H1 (cell line): ENCODE results near the gene ARL6IP5. TPM values are rescaled to one million over a fixed set of nuclear protein-coding genes. Genes with fewer than 3 reads are reported as not detected.

Experiments
- CTCF ChIA-PET: fragments of 300-600 bp; sonication (Branson Sonifier 250); formaldehyde crosslinking; loops from one replicate; lab custom pipeline; 2021; ENCODE audit not compliant: partially characterized antibody; lab: Charles Lee
- POLR2A ChIA-PET: fragments of 300-600 bp; sonication (Branson Sonifier 250); formaldehyde crosslinking; loops from one replicate; lab custom pipeline; 2021; ENCODE audit warnings: inconsistent platforms; ENCODE audit not compliant: partially characterized antibody; lab: Charles Lee
- DNase-seq, 2 experiments: peaks; one replicate each; pipeline versions ENCODE4 v3.0.0 to v3.0.0-alpha.2; 2010 to 2022; ENCODE audit warnings: low spot score in 2 of 2, low read depth in 1 of 2, mixed read lengths in 1 of 2
- FAIRE-seq: peaks from 2 replicates; lab custom pipeline; 2011; peaks lifted over from hg19 to GRCh38; lab: Jason Lieb, UNC
- H2AFZ ChIP-seq: 2 replicates; pipeline ENCODE4 v1.8.1; 2012; ENCODE audit warnings: low read length, inconsistent platforms
- H2AK5ac ChIP-seq: 2 replicates; pipeline ENCODE4 v1.6.1; 2013; ENCODE audit warnings: low read depth, low read length
- H2BK120ac ChIP-seq: replicated peaks from 2 replicates; pipeline ENCODE3; 2013; ENCODE audit warnings: low read depth, low read length, inconsistent platforms
- H2BK12ac ChIP-seq: 2 replicates; pipeline ENCODE4 v1.6.1; 2013; ENCODE audit warnings: low read depth, low read length
- H2BK15ac ChIP-seq: 2 replicates; pipeline ENCODE4 v1.6.1; 2013; ENCODE audit warnings: low read length
- H2BK20ac ChIP-seq: 2 replicates; pipeline ENCODE4 v1.6.1; 2013; ENCODE audit warnings: low read length
- H2BK5ac ChIP-seq: 2 replicates; pipeline ENCODE4 v1.6.1; 2013; ENCODE audit warnings: low read depth, low read length
- H3K14ac ChIP-seq: 2 replicates; pipeline ENCODE4 v1.6.1; 2013; ENCODE audit warnings: inconsistent platforms; ENCODE audit not compliant: insufficient read length
- H3K18ac ChIP-seq: 2 replicates; pipeline ENCODE4 v1.6.1; 2013; ENCODE audit warnings: low read length; ENCODE audit errors: extremely low read depth
- H3K23ac ChIP-seq: 2 replicates; pipeline ENCODE4 v1.6.1; 2013; ENCODE audit warnings: inconsistent platforms; ENCODE audit not compliant: insufficient read length
- H3K23me2 ChIP-seq: 2 replicates; pipeline ENCODE4 v1.6.1; 2013; ENCODE audit warnings: low read depth, low read length
- H3K27ac ChIP-seq: 2 replicates; pipeline ENCODE4 v1.6.1; 2011; ENCODE audit warnings: low read depth, low read length, inconsistent platforms
- H3K27me3 ChIP-seq, 4 experiments: replicated peaks in 1 of 4; 1 replicate in 1 of 4; 2 replicates in 3 of 4; pipeline versions ENCODE4 v1.6.1 to v1.8.1; 2011 to 2013; ENCODE audit warnings: low read length in 3 of 4, mild to moderate bottlenecking in 3 of 4, inconsistent platforms in 2 of 4, mixed read lengths in 2 of 4, moderate library complexity in 1 of 4; ENCODE audit not compliant: control insufficient read depth in 3 of 4, insufficient read depth in 3 of 4; ENCODE audit errors: extremely low read depth in 1 of 4
- H3K36me3 ChIP-seq, 4 experiments: 2 replicates each; pipeline versions ENCODE4 v1.6.1 to v1.8.1; 2011 to 2013; ENCODE audit warnings: mild to moderate bottlenecking in 4 of 4, low read length in 3 of 4, moderate library complexity in 2 of 4, control low read depth in 1 of 4, inconsistent platforms in 1 of 4; ENCODE audit not compliant: insufficient read depth in 4 of 4, control insufficient read depth in 2 of 4
- H3K4ac ChIP-seq: replicated peaks from 2 replicates; pipeline ENCODE3; 2013; ENCODE audit warnings: low read length, low read depth, mixed read lengths, inconsistent platforms; ENCODE audit not compliant: insufficient read length
- H3K4me1 ChIP-seq, 4 experiments: replicated peaks in 1 of 4; 1 replicate in 1 of 4; 2 replicates in 3 of 4; pipeline versions ENCODE4 v1.6.1 to v1.8.1; 2011 to 2013; ENCODE audit warnings: low read length in 3 of 4, inconsistent platforms in 2 of 4, mixed read lengths in 1 of 4; ENCODE audit not compliant: insufficient read depth in 4 of 4, control insufficient read depth in 3 of 4
- H3K4me2 ChIP-seq, 2 experiments: 2 replicates each; pipeline versions ENCODE4 v1.6.1 to v1.8.1; 2011 to 2013; ENCODE audit warnings: low read depth in 2 of 2, low read length in 2 of 2, control low read depth in 1 of 2, inconsistent platforms in 1 of 2, mild to moderate bottlenecking in 1 of 2; ENCODE audit not compliant: insufficient read depth in 1 of 2
- H3K4me3 ChIP-seq, 4 experiments: fragments of 200-600, 300-600 bp in 1 of 4; sonication (generic), shearing (Covaris generic), sonication (Bioruptor Twin) in 1 of 4; 2 replicates each; pipeline versions ENCODE4 v1.5.1 to v1.8.1; 2011 to 2016; ENCODE audit warnings: low read length in 4 of 4, low read depth in 3 of 4, control low read depth in 2 of 4, inconsistent platforms in 2 of 4, mild to moderate bottlenecking in 2 of 4, mixed read lengths in 1 of 4, moderate library complexity in 1 of 4; ENCODE audit not compliant: insufficient read depth in 2 of 4; ENCODE audit errors: extremely low read depth in 1 of 4
- H3K56ac ChIP-seq: replicated peaks from 2 replicates; pipeline ENCODE3; 2013; ENCODE audit warnings: low read depth, mild to moderate bottlenecking, mixed read lengths, low read length, inconsistent platforms; ENCODE audit not compliant: insufficient read length
- H3K79me1 ChIP-seq: 2 replicates; pipeline ENCODE4 v1.6.1; 2013; ENCODE audit warnings: low read depth, low read length, control low read depth
- H3K79me2 ChIP-seq, 2 experiments: 2 replicates each; pipeline versions ENCODE4 v1.6.1 to v1.8.1; 2012 to 2013; ENCODE audit warnings: low read length in 2 of 2, mild to moderate bottlenecking in 2 of 2, inconsistent platforms in 1 of 2; ENCODE audit not compliant: insufficient read depth in 2 of 2, control insufficient read depth in 1 of 2
- H3K9ac ChIP-seq, 4 experiments: replicated peaks in 1 of 4; 1 replicate in 1 of 4; 2 replicates in 3 of 4; pipeline versions ENCODE4 v1.6.1 to v1.8.1; 2011 to 2013; ENCODE audit warnings: low read depth in 3 of 4, low read length in 3 of 4, control low read depth in 2 of 4, mild to moderate bottlenecking in 2 of 4, moderate library complexity in 2 of 4, inconsistent platforms in 1 of 4; ENCODE audit errors: extremely low read depth in 1 of 4
- H3K9me3 ChIP-seq, 2 experiments: 2 replicates each; pipeline versions ENCODE4 v1.6.1 to v1.8.1; 2012 to 2013; ENCODE audit warnings: mild to moderate bottlenecking in 2 of 2, moderate library complexity in 2 of 2, control low read depth in 1 of 2, inconsistent platforms in 1 of 2, low read depth in 1 of 2, low read length in 1 of 2, mixed read lengths in 1 of 2; ENCODE audit not compliant: insufficient read depth in 2 of 2
- H4K20me1 ChIP-seq, 2 experiments: replicated peaks in 1 of 2; 2 replicates each; pipeline versions ENCODE3 to v1.8.1; 2011 to 2013; ENCODE audit warnings: inconsistent platforms in 2 of 2, low read length in 2 of 2, mild to moderate bottlenecking in 1 of 2; ENCODE audit not compliant: insufficient read depth in 2 of 2, control insufficient read depth in 1 of 2
- H4K5ac ChIP-seq: 2 replicates; pipeline ENCODE4 v1.6.1; 2013; ENCODE audit warnings: low read length, low read depth, mixed read lengths, inconsistent platforms; ENCODE audit not compliant: insufficient read length
- H4K8ac ChIP-seq: 2 replicates; pipeline ENCODE4 v1.8.0; 2013; ENCODE audit warnings: mild to moderate bottlenecking, moderate library complexity, low read length, inconsistent platforms; ENCODE audit not compliant: insufficient read depth; ENCODE audit errors: extremely low read depth
- H4K91ac ChIP-seq: replicated peaks from 2 replicates; pipeline ENCODE3; 2013; ENCODE audit warnings: low read length, mixed read lengths, inconsistent platforms; ENCODE audit not compliant: insufficient read length
- CTCF ChIP-seq, 3 experiments: IDR thresholded peaks; 1 replicate in 2 of 3; 2 replicates in 1 of 3; pipeline versions ENCODE4 v1.5.1 to v1.6.1; 2011; ENCODE audit warnings: low read length in 3 of 3, mild to moderate bottlenecking in 3 of 3, inconsistent platforms in 2 of 3, low read depth in 1 of 3, moderate library complexity in 1 of 3; ENCODE audit not compliant: insufficient read depth in 1 of 3; ENCODE audit errors: control extremely low read depth in 1 of 3
- E2F6 ChIP-seq: IDR thresholded peaks from 2 replicates; pipeline ENCODE4 v1.6.1; 2012; ENCODE audit warnings: inconsistent platforms
- FOSL1 ChIP-seq: IDR thresholded peaks from 2 replicates; pipeline ENCODE4 v1.6.1; 2011; ENCODE audit warnings: mild to moderate bottlenecking, low read depth, low read length, moderate library complexity; ENCODE audit not compliant: insufficient read depth
- HDAC2 ChIP-seq, 2 experiments: fragments of 300-600 bp in 1 of 2; sonication (generic) in 1 of 2; IDR thresholded peaks; 2 replicates each; pipeline ENCODE4 v1.6.1; 2011 to 2012; ENCODE audit warnings: low read depth in 2 of 2, low read length in 2 of 2, mild to moderate bottlenecking in 2 of 2, moderate library complexity in 2 of 2, borderline replicate concordance in 1 of 2, inconsistent platforms in 1 of 2
- HDAC6 ChIP-seq: IDR thresholded peaks from one replicate; pipeline ENCODE4 v1.7.1; 2012; ENCODE audit warnings: low read depth, mild to moderate bottlenecking, inconsistent platforms, low read length, moderate library complexity
- JUN ChIP-seq: IDR thresholded peaks from 2 replicates; pipeline ENCODE4 v1.6.1; 2011; ENCODE audit warnings: low read depth, mild to moderate bottlenecking, improper control_type of control experiment, low read length
- KDM5A ChIP-seq: fragments of 200-600 bp; IDR thresholded peaks from 2 replicates; pipeline ENCODE4 v1.7.1; 2012; ENCODE audit warnings: mild to moderate bottlenecking, low read length, inconsistent platforms, mixed read lengths
- NRF1 ChIP-seq: IDR thresholded peaks from 2 replicates; pipeline ENCODE4 v1.6.1; 2011; ENCODE audit warnings: mild to moderate bottlenecking, low read depth, low read length, improper control_type of control experiment
- POLR2A ChIP-seq, 2 experiments: IDR thresholded peaks; 1 replicate in 1 of 2; 2 replicates in 1 of 2; pipeline ENCODE4 v1.6.1; 2011; ENCODE audit warnings: low read depth in 2 of 2, low read length in 2 of 2, mild to moderate bottlenecking in 2 of 2; ENCODE audit errors: control extremely low read depth in 1 of 2
- RBBP5 ChIP-seq: IDR thresholded peaks from 2 replicates; pipeline ENCODE4 v1.7.1; 2012; ENCODE audit warnings: low read depth, mild to moderate bottlenecking, inconsistent platforms, low read length, moderate library complexity, borderline replicate concordance
- TAF1 ChIP-seq: IDR thresholded peaks from 2 replicates; pipeline ENCODE4 v1.6.1; 2011; ENCODE audit warnings: mild to moderate bottlenecking, low read depth, low read length
- WGBS, 2 experiments: shearing (Covaris generic) in 1 of 2; methylation state at CpG; one replicate each; pipeline versions ENCODE4 v1.1.6 to v1.1.7; 2013 to 2015; ENCODE audit warnings: low lambda C conversion rate in 2 of 2, mixed read lengths in 2 of 2, inconsistent platforms in 1 of 2, low coverage in 1 of 2, missing lambda C conversion rate in 1 of 2; ENCODE audit not compliant: insufficient replicate concordance in 2 of 2, insufficient coverage in 1 of 2, insufficient read length in 1 of 2; ENCODE audit errors: extremely low coverage in 1 of 2, missing lambda C conversion rate in 1 of 2; 5-methylcytosine and 5-hydroxymethylcytosine counted together
- polyA plus RNA-seq, 7 experiments: library from polyadenylated mRNA; depleted of rRNA in 3 of 7; stranded (reverse) in 5 of 7; unstranded in 2 of 7; fragments of >200 nt in 5 of 7; fragments of 200-250 nt in 2 of 7; gene quantifications; 1 replicate in 5 of 7; 2 replicates in 1 of 7; 4 replicates in 1 of 7; pipeline versions ENCODE4 v1.2.1 to v1.2.3, GENCODE V29; 2011 to 2013; ENCODE audit warnings: missing spikeins in 2 of 7, mixed read lengths in 2 of 7
- total RNA-seq: library from RNA; stranded (reverse); fragmentation: NEBNext Ultra II Directional; extraction: Animal tissue kit (Norgen Biotek cat#: 25700); gene quantifications from 2 replicates; pipeline ENCODE4 v1.2.1, GENCODE V29; 2021

Gene ARL6IP5
- total and polyA plus RNA-seq, 2 of the 8 experiments (the other 6 are each of a cell fraction or from before 2014, with no cell fraction given), result 24.9 to 30.1 TPM

GRCh38 chr3:69108811-69109210, 24.1 kb downstream of the ARL6IP5 start:
- H3K27me3 ChIP-seq, result no peaks in the 10 kb centered on the region
- POLR2A ChIA-PET, result no interaction called here
- no peak overlapping the region for H3K4me3 ChIP-seq
- H2BK5ac ChIP-seq, result no peak overlapping the region
- no peak overlapping the region for H3K14ac ChIP-seq
- DNase-seq, result no peak
- no peak overlapping the region for H3K9ac ChIP-seq
- no peak overlapping the region for H4K5ac ChIP-seq
- H3K9me3 ChIP-seq, result no peaks in the 10 kb centered on the region
- no peak overlapping the region for H3K4ac ChIP-seq
- no peaks in the 10 kb centered on the region for H4K20me1 ChIP-seq
- H2AFZ ChIP-seq, result no peak overlapping the region
- H3K4me1 ChIP-seq, result peaks cover 0 to 4% (median 3%) of the 10 kb centered on the region in 4 experiments; a peak in 5 of 7 replicates
- FAIRE-seq, result no peak
- CTCF ChIA-PET, result interaction anchor here (1.5 to 1.7 kb wide), 2 partner anchors 8 to 13 kb away, joined by 5 to 6 read pairs; no protein-coding TSS in a partner anchor
- 88% methylated on average over 5 of the region's 5 CpGs; no CpG with 5 or more reads in 1 of the 2 experiments for WGBS, 2 experiments
- no peak overlapping the region for H4K8ac ChIP-seq
- H3K79me2 ChIP-seq, result no peaks in the 10 kb centered on the region
- no peak overlapping the region for H4K91ac ChIP-seq
- no peak overlapping the region for H2BK12ac ChIP-seq
- no peak overlapping the region for H3K27ac ChIP-seq
- H2BK120ac ChIP-seq, result no peak overlapping the region
- H2BK20ac ChIP-seq, result no peak overlapping the region
- no peak overlapping the region for H3K4me2 ChIP-seq
- no peak overlapping the region for H3K56ac ChIP-seq
- H2AK5ac ChIP-seq, result no peak overlapping the region
- H2BK15ac ChIP-seq, result no peak overlapping the region
- H3K79me1 ChIP-seq, result no peaks in the 10 kb centered on the region
- peaks cover 0 to 7% (median 0%) of the 10 kb centered on the region in 4 experiments; a peak in 2 of 8 replicates for H3K36me3 ChIP-seq
- H3K23me2 ChIP-seq, result no peaks in the 10 kb centered on the region
- H3K18ac ChIP-seq, result no peak overlapping the region
- H3K23ac ChIP-seq, result no peak overlapping the region
- TF ChIP-seq E2F6 (no peak), JUN (no peak), RBBP5 (no peak), POLR2A (IDR thresholded peaks at IDR 0.05; ENCODE audit: control extremely low read depth in 1 of 2, low read depth in 2 of 2, low read length in 2 of 2) (no peak), CTCF (IDR thresholded peaks at IDR 0.05; ENCODE audit: control extremely low read depth in 1 of 3, insufficient read depth in 1 of 3, low read depth in 1 of 3, low read length in 3 of 3) (no peak), HDAC2 (IDR thresholded peaks at IDR 0.05; ENCODE audit: borderline replicate concordance in 1 of 2, low read depth in 2 of 2, low read length in 2 of 2) (no peak), HDAC6 (no peak), KDM5A (no peak), NRF1 (no peak), TAF1 (no peak), FOSL1 (no peak)
